Uterus (tissue), 2 donors: ENCODE results near the gene TFPI2.

ENCODE experiments used
- POLR2A ChIP-seq, 2 donors: fragments of 450-650 bp; IDR thresholded peaks; one replicate each; pipeline ENCODE4 v1.6.1; 2016; ENCODE audit warnings: antibody characterized with exemption in 2 of 2, mild to moderate bottlenecking in 1 of 2, moderate library complexity in 1 of 2
- TF ChIP-seq, protein P1 (sequence below), 4 experiments: fragments of 200-600 bp in 2 of 4; fragments of 450-650 bp in 2 of 4; sonication (generic) in 2 of 4; IDR thresholded peaks; one replicate each; pipeline ENCODE4 v1.5.1; 2016 to 2019; ENCODE audit warnings: antibody characterized with exemption in 4 of 4, mild to moderate bottlenecking in 2 of 4, moderate library complexity in 1 of 4

DNA sequence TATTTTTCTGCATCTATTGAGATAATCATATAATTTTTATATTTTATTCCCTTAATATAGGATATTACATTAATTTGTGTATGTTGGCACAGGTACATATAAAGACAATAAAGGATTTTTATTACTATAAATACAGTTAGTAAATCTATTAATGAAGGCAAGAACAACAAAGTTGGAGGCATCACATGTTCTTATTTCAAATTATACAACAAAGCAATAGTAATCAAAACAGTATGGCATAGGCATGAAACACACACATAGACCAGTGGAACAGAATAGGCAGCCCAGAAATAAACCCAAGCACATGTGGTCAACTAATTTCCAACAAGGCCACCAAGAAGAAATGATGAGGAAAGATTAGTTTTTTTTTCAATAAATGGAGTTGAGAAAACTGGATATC is 11.2 kb downstream of the TFPI2 start:
- TF ChIP-seq POLR2A (IDR thresholded peaks at IDR 0.05), result no peak
- TF ChIP-seq, protein P1, sequence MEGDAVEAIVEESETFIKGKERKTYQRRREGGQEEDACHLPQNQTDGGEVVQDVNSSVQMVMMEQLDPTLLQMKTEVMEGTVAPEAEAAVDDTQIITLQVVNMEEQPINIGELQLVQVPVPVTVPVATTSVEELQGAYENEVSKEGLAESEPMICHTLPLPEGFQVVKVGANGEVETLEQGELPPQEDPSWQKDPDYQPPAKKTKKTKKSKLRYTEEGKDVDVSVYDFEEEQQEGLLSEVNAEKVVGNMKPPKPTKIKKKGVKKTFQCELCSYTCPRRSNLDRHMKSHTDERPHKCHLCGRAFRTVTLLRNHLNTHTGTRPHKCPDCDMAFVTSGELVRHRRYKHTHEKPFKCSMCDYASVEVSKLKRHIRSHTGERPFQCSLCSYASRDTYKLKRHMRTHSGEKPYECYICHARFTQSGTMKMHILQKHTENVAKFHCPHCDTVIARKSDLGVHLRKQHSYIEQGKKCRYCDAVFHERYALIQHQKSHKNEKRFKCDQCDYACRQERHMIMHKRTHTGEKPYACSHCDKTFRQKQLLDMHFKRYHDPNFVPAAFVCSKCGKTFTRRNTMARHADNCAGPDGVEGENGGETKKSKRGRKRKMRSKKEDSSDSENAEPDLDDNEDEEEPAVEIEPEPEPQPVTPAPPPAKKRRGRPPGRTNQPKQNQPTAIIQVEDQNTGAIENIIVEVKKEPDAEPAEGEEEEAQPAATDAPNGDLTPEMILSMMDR (IDR thresholded peaks at IDR 0.05), result no peak
